Measurements from ENCODE around the gene CADM2. TPM values are rescaled to one million over a fixed set of nuclear protein-coding genes. Genes with fewer than 3 reads are reported as not detected.

Gene CADM2
- total RNA-seq, 1 donor from 2014 or later = 4.2 TPM

GRCh38 chr3:85801955-85802354 lies 843.2 kb downstream of the CADM2 start:
- no peaks in the 10 kb centered on the region for H3K4me1 ChIP-seq (ENCODE audit: control insufficient read depth in 3 of 3, insufficient read depth in 3 of 3, low read length in 3 of 3)
- no peak overlapping the region for H3K27ac ChIP-seq (ENCODE audit: low read depth, low read length)
- H3K9me3 ChIP-seq (ENCODE audit: control insufficient read depth in 3 of 3, low read length in 3 of 3) = no peaks in the 10 kb centered on the region
- no peaks in the 10 kb centered on the region for H3K36me3 ChIP-seq (ENCODE audit: control insufficient read depth in 3 of 3, insufficient read depth in 3 of 3, low read length in 3 of 3)
- no peak overlapping the region for H3K4me3 ChIP-seq (ENCODE audit: low read length in 3 of 3)
- no peaks in the 10 kb centered on the region for H3K27me3 ChIP-seq (ENCODE audit: control insufficient read depth in 3 of 3, insufficient read depth in 3 of 3, low read length in 3 of 3)
- H3K9ac ChIP-seq (ENCODE audit: low read depth in 1 of 3, low read length in 3 of 3) = no peak overlapping the region

- Histone ChIP-seq H3K4me1 (ENCODE audit: control insufficient read depth in 3 of 3, insufficient read depth in 3 of 3, low read length in 3 of 3) (no peaks in the 10 kb centered on the region), H3K27ac (ENCODE audit: low read depth, low read length) (no peak overlapping the region), H3K9ac (ENCODE audit: low read depth in 1 of 3, low read length in 3 of 3) (no peak overlapping the region), H3K9me3 (ENCODE audit: control insufficient read depth in 3 of 3, low read length in 3 of 3) (no peaks in the 10 kb centered on the region), H3K36me3 (ENCODE audit: control insufficient read depth in 3 of 3, insufficient read depth in 3 of 3, low read length in 3 of 3) (no peaks in the 10 kb centered on the region), H3K27me3 (ENCODE audit: control insufficient read depth in 3 of 3, insufficient read depth in 3 of 3, low read length in 3 of 3) (no peaks in the 10 kb centered on the region), H3K4me3 (ENCODE audit: low read length in 3 of 3) (no peak overlapping the region)
These were observed 850.0 kb downstream of the CADM2 start for GRCh38 chr3:85808755-85809154.

GRCh38 chr3:85821130-85821756 lies 862.5 kb downstream of the CADM2 start:
- Histone ChIP-seq H3K9ac (ENCODE audit: low read depth in 1 of 3, low read length in 3 of 3) (no peak overlapping the region), H3K27me3 (ENCODE audit: control insufficient read depth in 3 of 3, insufficient read depth in 3 of 3, low read length in 3 of 3) (no peaks in the 10 kb centered on the region), H3K36me3 (ENCODE audit: control insufficient read depth in 3 of 3, insufficient read depth in 3 of 3, low read length in 3 of 3) (no peaks in the 10 kb centered on the region), H3K9me3 (ENCODE audit: control insufficient read depth in 3 of 3, low read length in 3 of 3) (no peaks in the 10 kb centered on the region), H3K27ac (ENCODE audit: low read depth, low read length) (no peak overlapping the region), H3K4me3 (ENCODE audit: low read length in 3 of 3) (no peak overlapping the region), H3K4me1 (ENCODE audit: control insufficient read depth in 3 of 3, insufficient read depth in 3 of 3, low read length in 3 of 3) (no peaks in the 10 kb centered on the region)

GRCh38 chr3:85835857-85836440 lies 877.2 kb downstream of the CADM2 start:
- H3K4me3 ChIP-seq (ENCODE audit: low read length in 3 of 3) = no peak overlapping the region
- H3K4me1 ChIP-seq (ENCODE audit: control insufficient read depth in 3 of 3, insufficient read depth in 3 of 3, low read length in 3 of 3) = no peaks in the 10 kb centered on the region
- H3K27me3 ChIP-seq (ENCODE audit: control insufficient read depth in 3 of 3, insufficient read depth in 3 of 3, low read length in 3 of 3) = no peaks in the 10 kb centered on the region
- no peaks in the 10 kb centered on the region for H3K36me3 ChIP-seq (ENCODE audit: control insufficient read depth in 3 of 3, insufficient read depth in 3 of 3, low read length in 3 of 3)
- no peak overlapping the region for H3K27ac ChIP-seq (ENCODE audit: low read depth, low read length)
- H3K9me3 ChIP-seq (ENCODE audit: control insufficient read depth in 3 of 3, low read length in 3 of 3) = no peaks in the 10 kb centered on the region
- no peak overlapping the region for H3K9ac ChIP-seq (ENCODE audit: low read depth in 1 of 3, low read length in 3 of 3)

GRCh38 chr3:85837402-85837801 lies 878.6 kb downstream of the CADM2 start:
- Histone ChIP-seq H3K9ac (ENCODE audit: low read depth in 1 of 3, low read length in 3 of 3) (no peak overlapping the region), H3K4me3 (ENCODE audit: low read length in 3 of 3) (no peak overlapping the region), H3K9me3 (ENCODE audit: control insufficient read depth in 3 of 3, low read length in 3 of 3) (no peaks in the 10 kb centered on the region), H3K27me3 (ENCODE audit: control insufficient read depth in 3 of 3, insufficient read depth in 3 of 3, low read length in 3 of 3) (no peaks in the 10 kb centered on the region), H3K36me3 (ENCODE audit: control insufficient read depth in 3 of 3, insufficient read depth in 3 of 3, low read length in 3 of 3) (no peaks in the 10 kb centered on the region), H3K4me1 (ENCODE audit: control insufficient read depth in 3 of 3, insufficient read depth in 3 of 3, low read length in 3 of 3) (no peaks in the 10 kb centered on the region), H3K27ac (ENCODE audit: low read depth, low read length) (no peak overlapping the region)

GRCh38 chr3:85838921-85839320 lies 880.1 kb downstream of the CADM2 start:
- no peaks in the 10 kb centered on the region for H3K9me3 ChIP-seq (ENCODE audit: control insufficient read depth in 3 of 3, low read length in 3 of 3)
- no peaks in the 10 kb centered on the region for H3K27me3 ChIP-seq (ENCODE audit: control insufficient read depth in 3 of 3, insufficient read depth in 3 of 3, low read length in 3 of 3)
- no peak overlapping the region for H3K4me3 ChIP-seq (ENCODE audit: low read length in 3 of 3)
- H3K9ac ChIP-seq (ENCODE audit: low read depth in 1 of 3, low read length in 3 of 3) = no peak overlapping the region
- no peak overlapping the region for H3K27ac ChIP-seq (ENCODE audit: low read depth, low read length)
- H3K4me1 ChIP-seq (ENCODE audit: control insufficient read depth in 3 of 3, insufficient read depth in 3 of 3, low read length in 3 of 3) = no peaks in the 10 kb centered on the region
- H3K36me3 ChIP-seq (ENCODE audit: control insufficient read depth in 3 of 3, insufficient read depth in 3 of 3, low read length in 3 of 3) = no peaks in the 10 kb centered on the region

- Histone ChIP-seq H3K27ac (ENCODE audit: low read depth, low read length) (no peak overlapping the region), H3K4me3 (ENCODE audit: low read length in 3 of 3) (no peak overlapping the region), H3K9ac (ENCODE audit: low read depth in 1 of 3, low read length in 3 of 3) (no peak overlapping the region), H3K36me3 (ENCODE audit: control insufficient read depth in 3 of 3, insufficient read depth in 3 of 3, low read length in 3 of 3) (no peaks in the 10 kb centered on the region), H3K4me1 (ENCODE audit: control insufficient read depth in 3 of 3, insufficient read depth in 3 of 3, low read length in 3 of 3) (no peaks in the 10 kb centered on the region), H3K9me3 (ENCODE audit: control insufficient read depth in 3 of 3, low read length in 3 of 3) (no peaks in the 10 kb centered on the region), H3K27me3 (ENCODE audit: control insufficient read depth in 3 of 3, insufficient read depth in 3 of 3, low read length in 3 of 3) (no peaks in the 10 kb centered on the region)
These were observed 883.3 kb downstream of the CADM2 start for GRCh38 chr3:85842081-85842480.

GRCh38 chr3:85846940-85847339 lies 888.2 kb downstream of the CADM2 start:
- H3K9me3 ChIP-seq (ENCODE audit: control insufficient read depth in 3 of 3, low read length in 3 of 3) = no peaks in the 10 kb centered on the region
- no peak overlapping the region for H3K4me3 ChIP-seq (ENCODE audit: low read length in 3 of 3)
- no peaks in the 10 kb centered on the region for H3K4me1 ChIP-seq (ENCODE audit: control insufficient read depth in 3 of 3, insufficient read depth in 3 of 3, low read length in 3 of 3)
- H3K36me3 ChIP-seq (ENCODE audit: control insufficient read depth in 3 of 3, insufficient read depth in 3 of 3, low read length in 3 of 3) = no peaks in the 10 kb centered on the region
- no peak overlapping the region for H3K27ac ChIP-seq (ENCODE audit: low read depth, low read length)
- H3K9ac ChIP-seq (ENCODE audit: low read depth in 1 of 3, low read length in 3 of 3) = no peak overlapping the region
- no peaks in the 10 kb centered on the region for H3K27me3 ChIP-seq (ENCODE audit: control insufficient read depth in 3 of 3, insufficient read depth in 3 of 3, low read length in 3 of 3)

- Histone ChIP-seq H3K9me3 (ENCODE audit: control insufficient read depth in 3 of 3, low read length in 3 of 3) (no peaks in the 10 kb centered on the region), H3K36me3 (ENCODE audit: control insufficient read depth in 3 of 3, insufficient read depth in 3 of 3, low read length in 3 of 3) (no peaks in the 10 kb centered on the region), H3K4me1 (ENCODE audit: control insufficient read depth in 3 of 3, insufficient read depth in 3 of 3, low read length in 3 of 3) (no peaks in the 10 kb centered on the region)
These were observed 892.3 kb downstream of the CADM2 start for GRCh38 chr3:85851071-85851470.

GRCh38 chr3:85853805-85854204 lies 895.0 kb downstream of the CADM2 start:
- no peak overlapping the region for H3K27ac ChIP-seq (ENCODE audit: low read depth, low read length)
- H3K4me3 ChIP-seq (ENCODE audit: low read length in 3 of 3) = no peak overlapping the region
- no peaks in the 10 kb centered on the region for H3K36me3 ChIP-seq (ENCODE audit: control insufficient read depth in 3 of 3, insufficient read depth in 3 of 3, low read length in 3 of 3)
- no peaks in the 10 kb centered on the region for H3K27me3 ChIP-seq (ENCODE audit: control insufficient read depth in 3 of 3, insufficient read depth in 3 of 3, low read length in 3 of 3)
- H3K9me3 ChIP-seq (ENCODE audit: control insufficient read depth in 3 of 3, low read length in 3 of 3) = no peaks in the 10 kb centered on the region
- no peak overlapping the region for H3K9ac ChIP-seq (ENCODE audit: low read depth in 1 of 3, low read length in 3 of 3)
- no peaks in the 10 kb centered on the region for H3K4me1 ChIP-seq (ENCODE audit: control insufficient read depth in 3 of 3, insufficient read depth in 3 of 3, low read length in 3 of 3)

More at GRCh38 chr3:85851071-85851470, 892.3 kb downstream of the CADM2 start:
- Histone ChIP-seq H3K27ac (ENCODE audit: low read depth, low read length) (no peak overlapping the region), H3K4me3 (ENCODE audit: low read length in 3 of 3) (no peak overlapping the region), H3K9ac (ENCODE audit: low read depth in 1 of 3, low read length in 3 of 3) (no peak overlapping the region), H3K27me3 (ENCODE audit: control insufficient read depth in 3 of 3, insufficient read depth in 3 of 3, low read length in 3 of 3) (no peaks in the 10 kb centered on the region)
